WERI-Rb-1 (cell line): Measurements from ENCODE around the gene DROSHA.
"Not testable (repeated sequence)": the region's sequence is repeated elsewhere in the genome, so short reads cannot be mapped to it uniquely, and the experiment has no call there.

ENCODE experiments used
- DNase-seq: peaks from one replicate; pipeline ENCODE4 v3.0.0-alpha.2; 2020
- H3K27ac ChIP-seq: fragments of 250-450 bp; sonication (Bioruptor Pico); 2 replicates; pipeline ENCODE4 v1.5.1; 2020; ENCODE audit warnings: mild to moderate bottlenecking, moderate library complexity
- H3K27me3 ChIP-seq: fragments of 250-450 bp; sonication (Bioruptor Pico); 2 replicates; pipeline ENCODE4 v1.5.1; 2021; ENCODE audit warnings: mild to moderate bottlenecking, low read depth, moderate library complexity; ENCODE audit not compliant: insufficient read depth, severe bottlenecking
- H3K36me3 ChIP-seq: fragments of 250-450 bp; sonication (Bioruptor Pico); 2 replicates; pipeline ENCODE4 v1.5.1; 2020; ENCODE audit warnings: mild to moderate bottlenecking, moderate library complexity
- H3K4me3 ChIP-seq: 2 replicates; pipeline ENCODE4 v1.5.1; 2011; ENCODE audit warnings: low read depth, mild to moderate bottlenecking, control low read depth, low read length
- H3K9me3 ChIP-seq: fragments of 250-450 bp; sonication (Bioruptor Pico); 2 replicates; pipeline ENCODE4 v1.5.1; 2021; ENCODE audit warnings: mild to moderate bottlenecking, moderate library complexity; ENCODE audit not compliant: severe bottlenecking
- TF ChIP-seq, protein P1 (sequence below): IDR thresholded peaks from 2 replicates; pipeline ENCODE4 v1.5.1; 2011; ENCODE audit warnings: low read depth, mild to moderate bottlenecking, control low read depth, inconsistent platforms, low read length

The DROSHA gene

DNA sequence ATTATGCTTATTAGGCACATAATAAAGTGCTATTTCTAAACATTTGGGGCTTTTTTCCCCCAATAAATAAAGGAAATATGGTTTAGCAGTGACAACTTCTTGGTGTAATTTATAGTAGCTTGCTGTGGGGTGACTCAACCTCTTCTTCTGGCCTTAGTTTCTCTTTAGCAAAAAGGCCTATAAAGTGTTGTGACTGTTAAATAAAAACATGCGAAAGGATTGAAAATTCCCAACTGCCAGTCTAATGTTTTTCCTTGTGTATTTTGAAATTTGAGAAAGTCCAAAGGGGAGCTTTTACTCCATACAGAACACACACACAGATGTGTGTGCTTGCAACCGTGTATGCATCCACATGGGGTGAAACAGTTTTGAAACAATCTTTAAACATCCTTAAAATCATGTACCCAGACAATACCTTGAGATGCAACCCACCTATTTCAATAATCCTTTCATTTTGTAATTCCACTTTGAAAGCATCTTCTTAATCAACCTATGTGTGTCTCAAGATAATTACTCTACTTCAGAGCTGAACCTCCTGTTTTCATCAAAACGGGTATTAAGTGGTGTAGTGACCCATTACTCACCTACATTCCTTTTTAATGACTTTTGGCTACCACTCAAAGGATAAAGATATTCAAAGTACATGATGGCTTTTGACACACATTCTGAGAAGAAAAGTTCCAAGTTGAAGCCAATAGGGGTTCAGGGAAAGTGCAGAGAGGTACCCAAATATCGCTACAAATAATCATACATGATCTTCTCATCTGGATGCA lies 123.8 kb downstream of the DROSHA start:
- peaks cover 75% of the 10 kb centered on the region for H3K36me3 ChIP-seq
- no peak overlapping the region for H3K4me3 ChIP-seq
- H3K9me3 ChIP-seq, result no peaks in the 10 kb centered on the region
- no peak overlapping the region for H3K27ac ChIP-seq
- H3K27me3 ChIP-seq, result no peaks in the 10 kb centered on the region
- TF ChIP-seq, protein P1, sequence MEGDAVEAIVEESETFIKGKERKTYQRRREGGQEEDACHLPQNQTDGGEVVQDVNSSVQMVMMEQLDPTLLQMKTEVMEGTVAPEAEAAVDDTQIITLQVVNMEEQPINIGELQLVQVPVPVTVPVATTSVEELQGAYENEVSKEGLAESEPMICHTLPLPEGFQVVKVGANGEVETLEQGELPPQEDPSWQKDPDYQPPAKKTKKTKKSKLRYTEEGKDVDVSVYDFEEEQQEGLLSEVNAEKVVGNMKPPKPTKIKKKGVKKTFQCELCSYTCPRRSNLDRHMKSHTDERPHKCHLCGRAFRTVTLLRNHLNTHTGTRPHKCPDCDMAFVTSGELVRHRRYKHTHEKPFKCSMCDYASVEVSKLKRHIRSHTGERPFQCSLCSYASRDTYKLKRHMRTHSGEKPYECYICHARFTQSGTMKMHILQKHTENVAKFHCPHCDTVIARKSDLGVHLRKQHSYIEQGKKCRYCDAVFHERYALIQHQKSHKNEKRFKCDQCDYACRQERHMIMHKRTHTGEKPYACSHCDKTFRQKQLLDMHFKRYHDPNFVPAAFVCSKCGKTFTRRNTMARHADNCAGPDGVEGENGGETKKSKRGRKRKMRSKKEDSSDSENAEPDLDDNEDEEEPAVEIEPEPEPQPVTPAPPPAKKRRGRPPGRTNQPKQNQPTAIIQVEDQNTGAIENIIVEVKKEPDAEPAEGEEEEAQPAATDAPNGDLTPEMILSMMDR, result no peak
- no peak for DNase-seq

DNA sequence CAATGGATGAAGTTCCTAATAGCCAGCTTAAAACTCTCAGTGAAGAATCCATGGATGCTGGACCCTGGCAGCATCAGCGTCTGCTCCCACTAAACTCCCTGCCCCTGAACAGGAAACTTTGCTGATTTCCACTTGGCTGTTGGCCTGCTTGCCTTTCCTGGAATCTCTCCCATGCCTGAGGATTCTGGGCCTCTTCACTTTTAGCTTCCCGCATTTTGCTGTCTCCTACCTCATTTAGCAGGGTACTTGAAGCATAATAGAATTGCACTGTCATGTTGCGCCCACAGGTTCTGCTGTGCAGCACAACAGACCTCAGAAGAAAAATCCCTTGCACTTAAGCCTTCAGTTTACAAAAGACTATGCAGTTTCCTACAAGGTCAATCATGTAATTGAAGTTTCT lies 127.6 kb downstream of the DROSHA start:
- H3K4me3 ChIP-seq, result no peak overlapping the region
- TF ChIP-seq, protein P1, result no peak
- no peaks in the 10 kb centered on the region for H3K9me3 ChIP-seq
- H3K27ac ChIP-seq, result no peak overlapping the region
- peaks cover 64% of the 10 kb centered on the region for H3K36me3 ChIP-seq
- no peaks in the 10 kb centered on the region for H3K27me3 ChIP-seq
- no peak for DNase-seq

DNA sequence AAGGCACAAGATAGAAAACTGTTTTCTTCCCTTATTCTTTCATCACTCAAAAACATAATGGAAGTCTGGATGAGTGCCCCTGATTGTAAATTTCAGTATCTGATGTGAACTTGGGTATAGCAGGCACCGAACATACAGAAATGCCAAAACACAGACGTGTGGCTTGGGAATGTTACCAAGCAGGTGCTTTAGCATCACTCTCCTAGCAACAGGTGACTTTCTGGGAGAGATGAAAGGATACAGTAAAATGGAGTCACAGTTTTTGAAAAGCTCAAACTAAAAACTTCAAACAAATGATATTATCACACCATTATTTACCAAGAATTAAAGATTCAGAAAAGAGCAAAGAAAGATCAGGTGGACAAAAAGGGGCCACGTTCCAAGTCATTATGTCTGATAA lies 130.2 kb downstream of the DROSHA start:
- Histone ChIP-seq H3K9me3 (no peaks in the 10 kb centered on the region), H3K27me3 (no peaks in the 10 kb centered on the region), H3K4me3 (no peak overlapping the region), H3K36me3 (peaks cover 38% of the 10 kb centered on the region), H3K27ac (no peak overlapping the region)
- no peak for DNase-seq
- TF ChIP-seq, protein P1, result no peak

DNA sequence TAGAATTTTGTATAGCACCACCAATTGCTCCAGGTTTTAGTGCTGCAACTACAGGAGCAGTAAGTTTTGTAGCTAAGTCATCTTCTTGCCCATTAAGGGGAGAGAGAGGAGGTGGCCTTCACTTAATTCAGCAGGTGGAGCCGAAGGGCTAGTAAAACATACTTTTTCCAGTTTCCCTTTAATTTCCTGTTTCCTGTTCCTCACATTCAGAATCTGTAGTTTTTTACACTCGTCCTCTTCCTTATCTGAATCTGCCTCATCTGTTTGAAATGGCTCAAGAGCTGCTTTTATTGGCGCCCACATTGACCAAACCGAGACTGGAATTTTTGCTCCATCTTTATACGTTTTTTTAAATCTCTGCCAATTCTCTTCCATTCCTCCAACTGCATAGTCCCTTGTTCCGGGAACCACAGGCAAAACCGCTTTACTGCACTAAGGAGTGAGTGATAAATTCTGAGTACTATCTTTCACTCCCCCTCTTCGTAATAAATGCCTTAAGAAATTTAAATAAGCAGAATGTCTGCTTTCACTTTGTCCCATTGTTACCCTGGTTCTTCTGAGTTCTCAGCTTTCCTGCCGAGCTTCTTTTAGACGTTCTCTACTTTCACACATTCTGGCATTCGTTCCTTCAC lies 133.9 kb downstream of the DROSHA start:
- Histone ChIP-seq H3K27me3 (no peaks in the 10 kb centered on the region), H3K4me3 (no peak overlapping the region), H3K9me3 (no peaks in the 10 kb centered on the region), H3K27ac (no peak overlapping the region), H3K36me3 (peaks cover 15% of the 10 kb centered on the region)
- TF ChIP-seq, protein P1, result no peak
- no peak for DNase-seq

DNA sequence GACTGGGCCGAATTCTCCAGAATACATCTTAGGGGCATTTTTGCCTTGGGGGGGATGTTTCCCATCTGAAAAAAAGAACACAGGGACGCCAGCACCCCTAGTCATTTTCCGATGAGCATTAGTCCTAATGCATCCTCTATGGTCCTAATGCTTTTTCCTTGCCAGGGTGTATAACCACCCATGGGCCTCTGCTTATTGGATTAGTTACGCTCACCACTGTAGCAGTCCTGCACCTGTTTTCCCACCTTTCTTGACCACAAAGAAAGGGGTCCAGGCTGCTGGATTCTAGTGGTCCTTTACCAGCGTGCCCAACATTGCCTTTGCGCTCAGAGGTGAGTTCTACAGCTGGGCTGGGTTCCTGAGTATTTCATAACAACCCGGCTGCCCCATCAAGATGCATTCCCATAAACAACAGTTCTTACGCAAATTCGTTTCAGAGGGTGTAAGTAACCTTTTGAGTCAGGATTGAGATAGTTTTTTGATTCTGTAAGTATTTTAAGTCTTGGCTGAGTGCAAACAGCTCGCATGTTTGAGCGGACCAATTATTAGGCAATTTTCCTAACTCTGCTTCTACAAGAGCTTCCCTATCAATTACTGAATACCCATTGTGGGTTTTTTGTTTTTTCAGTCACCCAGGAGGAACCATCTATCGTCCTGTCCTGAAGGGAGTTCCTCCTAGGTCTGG lies 135.1 kb downstream of the DROSHA start:
- Histone ChIP-seq H3K27me3 (no peaks in the 10 kb centered on the region), H3K9me3 (no peaks in the 10 kb centered on the region), H3K4me3 (no peak overlapping the region), H3K27ac (no peak overlapping the region), H3K36me3 (peaks cover 10% of the 10 kb centered on the region)
- DNase-seq, result no peak
- TF ChIP-seq, protein P1, result no peak

DNA sequence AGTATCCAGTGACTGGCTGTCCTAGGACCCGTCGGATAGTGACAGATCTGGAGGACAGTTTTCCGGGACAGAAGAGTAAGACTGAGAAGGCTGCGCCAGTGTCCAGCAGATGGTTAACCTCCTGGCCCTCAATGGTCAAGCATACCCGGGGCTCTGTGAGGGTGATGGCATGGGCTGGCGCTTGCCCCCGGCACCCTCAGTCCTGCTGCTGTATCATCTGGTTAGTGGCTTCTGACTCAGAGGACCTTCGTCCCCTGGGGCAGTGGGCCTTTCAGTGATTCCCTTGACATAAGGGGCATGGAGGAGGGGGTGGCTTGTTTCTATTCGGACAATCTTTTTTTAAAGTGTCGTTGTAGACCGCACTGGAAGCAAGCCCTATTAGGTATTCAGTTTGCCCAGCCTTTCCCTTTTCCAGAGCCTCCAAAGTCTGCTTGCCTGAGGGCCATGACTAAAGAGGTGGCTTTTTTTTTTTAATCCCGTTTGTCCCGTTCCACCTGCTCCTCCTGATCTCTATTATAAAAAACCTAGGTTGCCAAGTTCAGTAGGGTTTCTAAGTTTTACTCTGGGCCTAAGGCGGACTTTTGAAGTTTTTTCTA lies 136.3 kb downstream of the DROSHA start:
- H3K4me3 ChIP-seq, DNase-seq, H3K27ac ChIP-seq, H3K27me3 ChIP-seq, H3K9me3 ChIP-seq, H3K36me3 ChIP-seq: not testable (repeated sequence)
